ENCODE results near the gene HOXC11. TPM values are rescaled to one million over a fixed set of nuclear protein-coding genes. Genes with fewer than 3 reads are reported as not detected.
A peak's percentile ranks its signal among the peaks of the same experiment; 100 is the strongest.

HOXC11 gene
- not detected in 2 replicates for total RNA-seq (2014; rRNA removed; shearing (Covaris generic))

GRCh38 chr12:53972722-53973235, at the start of gene HOXC11:
TSS of gene HOXC11 (plus strand) at chr12:53973126. CDS start at chr12:53973242, 116 bp downstream.
- no peak for DNase-seq (ENCODE audit: low spot score)

DNA sequence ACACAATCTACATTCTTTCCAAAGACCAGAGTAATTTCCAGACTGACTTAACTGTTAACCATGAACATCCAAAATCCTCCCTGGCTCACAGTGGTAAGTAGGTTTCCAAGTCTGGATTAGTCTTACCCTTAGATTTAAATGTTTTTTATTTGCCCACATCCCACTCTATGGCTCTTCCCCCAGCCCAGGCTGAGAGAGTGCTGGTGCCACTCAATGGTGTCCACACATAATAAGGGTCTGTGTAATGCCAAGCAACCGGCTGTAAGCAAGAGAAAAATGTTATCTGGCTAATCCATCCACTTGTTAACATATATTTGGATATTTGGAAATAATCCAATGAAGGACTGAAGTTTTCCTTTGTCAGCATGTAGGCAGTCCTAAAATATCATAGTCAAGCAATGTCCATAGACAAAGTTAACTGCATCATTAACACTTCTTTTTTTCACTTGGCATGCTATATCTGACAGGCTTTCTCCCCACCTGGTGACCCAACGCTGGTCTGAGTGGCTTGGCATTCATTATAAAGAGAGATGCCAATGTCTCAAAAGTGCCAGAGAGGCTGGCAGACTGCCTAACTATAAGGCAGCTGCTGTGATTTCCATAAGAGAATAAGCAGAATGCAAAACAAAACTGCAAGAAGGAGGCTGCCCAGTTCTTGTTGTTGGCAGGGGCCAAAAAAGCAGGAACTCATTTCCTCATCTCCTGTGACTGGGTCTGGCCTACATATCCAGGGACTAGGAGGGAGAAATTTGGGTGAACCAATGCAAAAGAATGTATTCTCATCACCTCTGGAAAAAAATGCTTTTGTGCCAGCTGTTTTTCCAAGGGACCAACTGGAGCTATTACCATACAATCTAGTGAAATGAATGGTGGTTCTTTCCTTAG, 48.2 kb upstream of the HOXC11 start:
- no peak for DNase-seq (ENCODE audit: low spot score)

DNA sequence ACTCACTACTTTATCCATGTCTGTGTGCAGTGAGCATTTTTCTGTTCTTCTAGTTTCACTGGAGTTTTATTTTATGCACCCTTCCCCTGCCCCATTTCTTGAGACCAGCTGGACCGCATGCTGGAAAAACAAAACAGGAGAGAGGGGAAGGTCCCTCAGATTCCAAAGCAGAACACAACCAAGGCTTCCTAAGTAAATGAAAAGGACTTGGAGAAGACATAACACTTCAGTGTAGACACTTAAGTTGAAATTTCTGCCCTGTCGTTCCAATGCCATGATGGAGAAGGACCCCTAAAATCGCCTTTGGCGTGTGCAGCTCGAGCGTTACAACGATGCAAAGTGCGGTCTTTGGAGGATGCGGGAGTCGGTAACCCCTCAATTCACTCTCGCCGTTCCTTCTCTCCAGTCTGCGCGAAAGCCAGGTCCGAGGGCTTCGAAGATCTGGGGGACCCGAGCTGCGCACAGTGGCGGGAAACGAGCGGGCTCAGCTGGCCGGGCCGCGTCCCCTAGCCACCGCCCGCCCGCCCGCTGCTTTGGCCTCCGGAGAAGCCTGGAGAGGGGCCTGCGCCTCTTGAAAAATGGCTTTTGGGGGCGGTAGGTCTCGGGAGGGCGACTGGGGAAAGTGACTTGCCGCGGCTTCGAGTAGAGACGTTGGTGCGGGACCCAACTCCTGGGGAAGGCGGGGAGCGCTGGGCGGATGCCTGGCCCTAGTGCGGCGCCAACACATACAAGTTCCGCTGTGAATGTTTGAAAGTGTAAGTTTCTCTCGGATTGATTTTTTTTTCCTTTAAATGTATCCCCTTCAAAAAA, 45.5 kb upstream of the HOXC11 start:
- no peak for DNase-seq (ENCODE audit: low spot score)

- DNase-seq (ENCODE audit: low spot score), result no peak
Observed at GRCh38 chr12:53928054-53928835, 44.7 kb upstream of the HOXC11 start.

DNA sequence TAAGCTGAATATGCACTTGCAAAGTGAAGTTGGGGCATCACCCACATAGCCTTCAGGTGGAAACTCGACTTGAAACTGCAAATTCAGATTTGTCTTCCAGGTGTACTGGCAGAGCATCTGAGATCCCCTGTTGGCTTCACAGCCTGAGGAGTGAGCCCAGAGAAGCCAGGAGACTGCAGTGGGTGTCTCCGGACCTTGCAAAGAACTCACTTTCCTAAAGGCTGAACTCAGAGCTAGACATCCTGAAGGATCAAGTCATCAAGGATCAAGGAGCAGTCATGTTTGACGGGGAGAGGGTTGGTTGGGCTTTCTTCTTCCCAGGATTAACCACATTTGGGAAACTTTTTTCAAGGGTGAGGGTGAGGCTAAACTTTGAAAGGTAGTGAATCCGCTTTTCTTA, 43.4 kb upstream of the HOXC11 start:
- DNase-seq (ENCODE audit: low spot score), result no peak

DNA sequence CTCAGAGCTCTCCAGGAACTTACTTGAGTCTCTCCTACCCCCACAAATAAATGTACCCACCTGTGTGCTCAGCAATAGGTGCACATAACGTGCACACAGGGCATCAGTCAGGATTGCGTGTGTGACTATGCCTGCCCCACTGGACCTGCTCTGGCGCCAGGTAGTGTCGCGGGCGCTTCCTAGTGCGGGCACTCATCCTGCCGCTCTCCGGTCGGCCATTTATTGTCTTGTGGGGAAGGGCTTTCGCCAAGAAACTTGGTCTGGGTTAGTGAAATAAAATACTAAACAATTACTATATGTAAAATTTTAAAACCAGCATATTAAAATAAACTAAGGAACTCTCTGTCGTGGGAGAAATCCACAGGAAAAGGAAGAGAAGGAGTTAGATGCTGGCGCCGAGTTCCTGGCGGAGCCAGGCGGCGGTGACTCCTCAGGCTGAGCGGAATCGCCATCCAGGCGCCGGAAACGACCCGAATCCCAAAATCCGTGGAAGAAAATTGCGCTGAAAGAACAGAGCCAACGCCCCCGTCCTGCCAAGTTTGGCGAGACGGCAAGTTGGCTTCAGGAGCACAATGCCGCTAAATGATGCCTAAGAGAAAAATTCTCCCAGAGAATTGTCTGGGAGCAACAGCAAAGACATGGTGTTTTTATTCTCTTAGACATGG, 42.2 kb upstream of the HOXC11 start:
- DNase-seq (ENCODE audit: low spot score), result no peak

GRCh38 chr12:53931844-53932581, 40.9 kb upstream of the HOXC11 start:
- no peak for DNase-seq (ENCODE audit: low spot score)

DNA sequence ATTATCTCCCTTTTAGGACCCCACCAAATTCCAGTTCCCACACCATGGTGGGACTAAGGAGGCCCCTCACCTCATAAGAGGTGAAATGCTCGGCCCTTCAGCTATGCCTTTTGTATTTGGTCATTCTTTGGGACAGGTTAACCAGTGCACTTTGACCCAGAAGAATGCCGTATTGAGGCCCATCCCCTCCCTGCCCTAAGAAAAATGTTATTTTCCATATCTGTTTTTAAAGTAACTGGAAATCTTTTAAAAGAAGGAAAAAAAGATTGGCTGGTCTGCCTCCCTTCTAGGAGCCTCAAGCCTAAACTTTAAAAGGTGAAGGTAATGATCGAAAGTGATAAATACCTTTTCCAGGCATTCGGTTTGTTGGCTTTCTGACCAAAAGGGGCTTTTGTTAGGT, 40.0 kb upstream of the HOXC11 start:
- no peak for DNase-seq (ENCODE audit: low spot score)

DNA sequence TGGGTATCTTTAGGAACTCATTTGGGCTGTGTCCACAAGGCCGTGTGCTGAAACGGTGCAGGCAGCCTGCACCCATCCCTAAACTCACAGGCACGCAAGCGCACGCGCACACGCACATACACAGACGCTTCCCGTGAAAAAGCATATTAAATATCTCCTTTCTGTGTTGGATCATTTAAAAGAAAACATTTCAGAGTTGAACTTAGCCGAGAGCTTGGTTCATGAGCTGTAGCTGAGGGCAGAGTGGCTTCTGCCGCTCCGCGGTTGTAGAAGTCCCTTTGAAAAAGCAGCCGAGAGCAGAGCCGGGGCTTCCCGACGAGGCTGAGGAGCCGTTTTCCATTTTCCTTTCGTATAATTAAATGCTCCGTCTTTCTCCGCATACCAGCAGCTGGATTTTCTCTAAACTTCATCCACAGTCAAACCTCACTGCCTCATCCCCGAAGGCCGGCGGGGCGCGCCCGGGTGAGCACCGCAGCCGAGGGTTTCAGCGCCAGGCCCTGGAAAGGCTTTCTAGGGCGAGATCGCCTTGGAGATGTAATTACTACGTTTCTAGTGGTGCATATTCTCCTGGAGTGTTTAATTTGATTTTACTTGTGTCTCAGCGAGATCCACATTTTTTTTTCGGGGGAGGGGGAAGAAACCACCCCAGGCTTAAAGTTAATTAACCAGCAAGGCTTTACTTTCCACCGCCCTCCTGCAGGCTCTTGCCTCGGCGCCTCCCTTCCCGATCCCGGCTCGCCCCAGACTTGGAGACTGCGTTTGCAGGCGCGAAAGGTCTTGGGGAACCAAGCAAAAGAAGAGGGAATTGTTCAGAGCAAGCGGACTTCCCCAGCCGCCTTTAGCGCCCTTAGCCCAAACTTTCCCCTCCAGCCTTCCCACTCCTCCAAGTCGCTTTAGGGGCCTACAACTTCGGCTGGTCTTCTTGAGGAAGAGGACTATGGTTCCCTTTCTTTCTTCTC, 37.3 kb upstream of the HOXC11 start:
- DNase-seq (ENCODE audit: low spot score), result no peak

DNA sequence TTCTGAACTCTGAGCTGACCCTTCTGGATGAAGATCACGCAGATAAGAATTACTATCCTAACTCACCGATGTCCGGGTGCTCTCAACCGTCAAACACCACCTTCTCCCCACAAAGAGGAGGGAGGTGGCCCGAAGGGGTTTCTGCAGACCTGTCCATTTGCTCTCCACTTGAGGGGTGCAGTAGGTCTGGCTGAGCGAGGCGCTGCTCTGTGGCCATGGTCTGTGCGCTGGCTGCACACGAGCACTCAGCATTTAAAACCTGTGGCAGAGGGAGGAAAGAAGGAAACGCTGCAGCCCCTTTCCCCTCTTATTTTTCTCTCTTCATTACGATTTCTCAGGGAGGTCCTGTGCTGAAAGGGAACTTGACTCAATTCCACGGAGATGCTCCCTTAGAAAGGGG, 35.8 kb upstream of the HOXC11 start:
- no peak for DNase-seq (ENCODE audit: low spot score)

DNA sequence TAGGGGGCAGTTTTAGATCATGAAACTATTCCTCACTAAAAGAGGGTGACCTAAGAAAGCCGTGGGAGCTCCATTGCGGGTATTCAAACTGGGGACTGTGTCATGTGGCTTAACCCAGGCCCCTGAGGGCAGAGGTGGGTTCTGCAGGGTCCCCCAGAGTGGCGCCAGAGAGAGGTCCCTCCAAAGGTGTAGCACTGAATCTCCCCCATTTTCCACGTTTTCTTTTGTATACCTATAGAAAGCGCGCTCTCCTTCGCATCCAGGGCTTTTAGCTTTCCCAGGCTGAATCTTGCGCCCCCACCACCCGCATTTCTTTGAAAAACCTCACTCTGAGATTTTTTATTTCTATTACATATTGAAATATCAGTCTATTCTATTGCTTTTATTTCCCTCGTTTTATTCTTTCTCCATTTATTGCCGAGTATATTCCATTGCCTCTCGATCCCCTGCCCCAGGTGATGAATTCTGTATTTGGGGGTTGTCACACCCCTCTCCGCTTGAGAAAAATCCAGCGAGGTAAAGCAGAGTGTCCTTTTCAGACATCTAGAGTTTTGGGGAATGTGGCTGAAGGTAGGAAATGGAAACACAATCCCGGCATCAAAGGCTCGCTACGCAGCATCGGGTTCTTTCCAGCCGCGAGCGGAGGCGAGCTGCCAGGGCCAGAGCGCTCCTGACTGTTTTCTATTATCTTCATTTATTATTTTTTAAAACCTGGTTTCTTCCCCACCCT, 35.2 kb upstream of the HOXC11 start:
- DNase-seq (ENCODE audit: low spot score), result no peak

DNA sequence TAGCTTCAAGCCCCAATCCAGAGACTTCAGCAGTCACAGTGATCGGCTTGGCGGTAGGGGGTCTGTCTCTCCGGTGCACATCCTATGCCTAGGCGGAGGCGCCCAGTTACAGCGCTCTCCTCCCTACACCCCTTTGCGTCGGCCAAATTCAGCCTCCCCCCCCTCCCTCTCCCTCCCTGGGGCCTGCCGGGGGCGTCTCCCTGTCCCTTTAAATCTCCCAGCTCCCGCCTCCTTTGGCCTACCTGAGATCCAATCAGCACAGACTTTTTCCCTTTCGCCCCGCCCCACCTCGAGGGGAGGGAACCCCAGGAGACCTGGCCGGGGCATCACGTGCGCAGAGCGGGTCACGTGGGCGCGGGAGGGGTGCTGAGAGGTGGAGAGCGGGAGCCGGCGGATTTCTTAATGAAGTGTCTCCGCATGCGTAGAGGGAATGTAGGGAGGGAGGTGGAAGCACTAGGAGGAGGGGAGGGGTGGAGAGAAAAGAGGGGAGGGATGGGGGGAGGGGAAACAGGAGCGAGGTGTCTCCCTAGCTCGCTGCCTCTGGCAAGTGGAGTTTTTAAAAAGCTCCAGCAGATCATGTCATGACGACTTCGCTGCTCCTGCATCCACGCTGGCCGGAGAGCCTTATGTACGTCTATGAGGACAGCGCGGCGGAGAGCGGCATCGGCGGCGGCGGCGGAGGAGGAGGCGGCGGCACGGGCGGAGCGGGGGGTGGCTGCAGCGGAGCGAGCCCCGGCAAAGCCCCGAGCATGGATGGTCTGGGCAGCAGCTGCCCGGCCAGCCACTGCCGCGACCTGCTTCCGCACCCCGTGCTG, 34.4 kb upstream of the HOXC11 start, which contains the start of gene HOXC13:
Gene HOXC13 (plus strand): TSS at position 506 of the 815 bp plus-strand sequence. CDS start 76 bp downstream, at position 582.
- peak; percentile 87 for DNase-seq (ENCODE audit: low spot score)

DNA sequence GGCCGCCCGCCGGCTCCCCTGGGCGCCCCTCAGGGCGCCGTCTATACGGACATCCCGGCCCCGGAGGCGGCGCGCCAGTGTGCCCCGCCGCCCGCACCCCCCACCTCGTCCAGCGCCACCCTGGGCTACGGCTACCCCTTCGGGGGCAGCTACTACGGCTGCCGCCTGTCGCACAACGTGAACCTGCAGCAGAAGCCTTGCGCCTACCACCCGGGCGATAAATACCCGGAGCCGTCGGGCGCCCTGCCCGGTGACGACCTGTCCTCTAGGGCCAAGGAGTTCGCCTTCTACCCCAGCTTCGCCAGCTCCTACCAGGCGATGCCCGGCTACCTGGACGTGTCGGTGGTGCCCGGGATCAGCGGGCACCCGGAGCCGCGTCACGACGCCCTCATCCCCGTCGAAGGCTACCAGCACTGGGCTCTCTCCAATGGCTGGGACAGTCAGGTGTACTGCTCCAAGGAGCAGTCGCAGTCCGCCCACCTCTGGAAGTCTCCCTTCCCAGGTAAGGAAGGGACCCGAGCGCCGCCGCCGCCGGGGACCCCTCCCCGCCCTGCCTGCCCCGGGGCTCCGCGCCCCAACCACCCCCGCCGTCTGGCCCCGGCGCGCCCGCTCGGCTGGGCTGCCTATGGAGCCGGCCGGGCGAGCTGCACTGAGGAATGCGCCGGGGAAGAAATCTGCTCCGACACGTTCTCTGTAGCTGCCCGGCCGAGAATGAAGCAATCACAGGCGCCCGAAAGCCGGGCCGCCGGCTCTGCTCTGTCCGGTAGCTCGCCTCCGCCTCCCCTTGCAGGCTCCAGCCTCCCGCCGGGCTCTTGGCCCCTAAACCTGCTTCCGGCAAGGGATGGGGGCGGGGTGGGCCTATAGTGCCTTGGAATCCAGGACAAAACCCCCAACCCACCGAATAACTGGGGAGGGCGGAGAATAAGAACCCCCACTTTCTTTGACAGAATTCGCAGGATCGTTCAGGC, 33.5 kb upstream of the HOXC11 start:
- no peak for DNase-seq (ENCODE audit: low spot score)

GRCh38 chr12:53940443-53941014, 32.4 kb upstream of the HOXC11 start:
- no peak for DNase-seq (ENCODE audit: low spot score)

DNA sequence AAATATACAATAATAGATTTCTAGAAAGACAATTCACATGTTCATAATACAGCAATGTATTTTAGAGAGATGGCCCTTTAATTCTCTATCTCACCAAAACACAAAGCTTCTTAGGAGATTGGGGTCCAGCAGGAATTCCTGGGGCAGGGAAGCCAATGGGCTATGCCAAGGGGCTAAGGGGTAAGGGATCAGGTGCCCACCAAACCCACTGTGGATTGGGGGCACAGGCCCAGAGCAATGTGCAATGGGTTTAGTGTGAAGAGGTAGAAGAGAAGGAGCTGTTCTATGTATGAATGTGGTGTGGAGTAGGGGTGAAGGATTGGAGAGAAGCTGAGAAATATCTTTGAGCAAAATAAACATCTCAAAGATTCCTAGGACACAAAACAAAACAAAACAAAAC, 31.7 kb upstream of the HOXC11 start:
- no peak for DNase-seq (ENCODE audit: low spot score)

- DNase-seq (ENCODE audit: low spot score), result no peak
Observed at GRCh38 chr12:53941750-53942149, 31.2 kb upstream of the HOXC11 start.
